ENCODE measurements around the gene PERM1.

PERM1 gene

GRCh38 chr1:930633-931138 lies 51.2 kb downstream of the PERM1 start:
- no peak for DNase-seq

- no peak for DNase-seq
These were observed 51.9 kb downstream of the PERM1 start for GRCh38 chr1:929712-930632.

GRCh38 chr1:928825-929661 lies 52.9 kb downstream of the PERM1 start:
- DNase-seq: no peak

GRCh38 chr1:927748-928147 lies 54.1 kb downstream of the PERM1 start:
- DNase-seq: no peak

GRCh38 chr1:927234-927633 lies 54.7 kb downstream of the PERM1 start:
- no peak for DNase-seq

- peak; percentile 72 for DNase-seq
These were observed 56.1 kb downstream of the PERM1 start for GRCh38 chr1:925561-926421.
